DND-41 (cell line): ENCODE data around the gene BACH2.

Experiments
- EZH2 ChIP-seq: IDR thresholded peaks from 3 replicates; pipeline ENCODE4 v1.6.1; 2012; ENCODE audit warnings: borderline replicate concordance, low read depth, mild to moderate bottlenecking, moderate library complexity, low read length, inconsistent platforms; ENCODE audit not compliant: severe bottlenecking
- TF ChIP-seq, protein P1 (sequence below): IDR thresholded peaks from 2 replicates; pipeline ENCODE4 v1.5.1; 2012; ENCODE audit warnings: borderline replicate concordance, low read length, moderate library complexity, mild to moderate bottlenecking; ENCODE audit not compliant: poor library complexity, severe bottlenecking; ENCODE audit errors: extremely low read depth

DNA sequence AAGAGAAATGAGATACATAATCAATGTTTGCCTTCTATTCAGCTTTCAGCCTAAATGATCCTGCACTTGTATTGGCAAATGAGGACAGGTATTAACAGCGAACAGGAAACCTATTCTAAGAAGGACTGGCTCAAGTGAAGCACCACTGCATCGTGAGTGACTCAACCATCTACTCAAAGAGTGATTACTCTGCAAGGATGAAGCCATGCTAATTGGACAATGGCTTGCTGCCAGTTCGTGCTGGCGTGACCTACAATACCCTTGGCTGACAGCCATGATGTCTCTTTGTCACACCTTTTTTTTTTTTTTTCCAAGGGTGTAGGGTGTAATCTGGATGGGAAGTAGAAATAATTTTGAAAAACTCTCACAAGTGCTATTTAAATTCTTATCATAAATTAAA lies 297.5 kb downstream of the BACH2 start:
- TF ChIP-seq EZH2, result no peak
- TF ChIP-seq, protein P1, sequence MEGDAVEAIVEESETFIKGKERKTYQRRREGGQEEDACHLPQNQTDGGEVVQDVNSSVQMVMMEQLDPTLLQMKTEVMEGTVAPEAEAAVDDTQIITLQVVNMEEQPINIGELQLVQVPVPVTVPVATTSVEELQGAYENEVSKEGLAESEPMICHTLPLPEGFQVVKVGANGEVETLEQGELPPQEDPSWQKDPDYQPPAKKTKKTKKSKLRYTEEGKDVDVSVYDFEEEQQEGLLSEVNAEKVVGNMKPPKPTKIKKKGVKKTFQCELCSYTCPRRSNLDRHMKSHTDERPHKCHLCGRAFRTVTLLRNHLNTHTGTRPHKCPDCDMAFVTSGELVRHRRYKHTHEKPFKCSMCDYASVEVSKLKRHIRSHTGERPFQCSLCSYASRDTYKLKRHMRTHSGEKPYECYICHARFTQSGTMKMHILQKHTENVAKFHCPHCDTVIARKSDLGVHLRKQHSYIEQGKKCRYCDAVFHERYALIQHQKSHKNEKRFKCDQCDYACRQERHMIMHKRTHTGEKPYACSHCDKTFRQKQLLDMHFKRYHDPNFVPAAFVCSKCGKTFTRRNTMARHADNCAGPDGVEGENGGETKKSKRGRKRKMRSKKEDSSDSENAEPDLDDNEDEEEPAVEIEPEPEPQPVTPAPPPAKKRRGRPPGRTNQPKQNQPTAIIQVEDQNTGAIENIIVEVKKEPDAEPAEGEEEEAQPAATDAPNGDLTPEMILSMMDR, result no peak
